HEK293 (cell line): ENCODE measurements around the gene HEPACAM2.

Experiments
- CTCF ChIA-PET: fragments of 350-600 bp; formaldehyde crosslinking; extraction: SDS; loops from one replicate; lab custom pipeline; 2021; ENCODE audit warnings: antibody characterized with exemption; lab: Yijun Ruan, JAX
- POLR2A ChIA-PET: fragments of 300-600 bp; formaldehyde crosslinking; extraction: SDS; loops from one replicate; lab custom pipeline; 2020; ENCODE audit warnings: antibody characterized with exemption, inconsistent platforms; lab: Yijun Ruan, JAX
- H3K27ac ChIP-seq: fragments of 200-500 bp; sonication (Bioruptor generic); 2 replicates; pipeline ENCODE4 v1.5.1; 2014; ENCODE audit warnings: low read depth, low read length, control low read depth, inconsistent platforms; ENCODE audit errors: extremely low read depth
- H3K36me3 ChIP-seq, 2 experiments: fragments of 200-500 bp in 1 of 2; sonication (Bioruptor generic) in 1 of 2; 1 replicate in 1 of 2; 2 replicates in 1 of 2; pipeline ENCODE4 v1.5.1; 2014 to 2017; ENCODE audit warnings: inconsistent platforms in 2 of 2, low read length in 2 of 2; ENCODE audit not compliant: control insufficient read depth in 2 of 2, insufficient read depth in 1 of 2
- H3K4me1 ChIP-seq: fragments of 200-500 bp; sonication (Bioruptor generic); 2 replicates; pipeline ENCODE4 v1.5.1; 2014; ENCODE audit warnings: mild to moderate bottlenecking, low read length, inconsistent platforms; ENCODE audit not compliant: control insufficient read depth, insufficient read depth
- H3K4me3 ChIP-seq: 2 replicates; pipeline ENCODE4 v1.5.1; 2011; ENCODE audit warnings: low read depth, mild to moderate bottlenecking, control low read depth, low read length, moderate library complexity
- H3K9me3 ChIP-seq: fragments of 200-500 bp; sonication (Bioruptor generic); 2 replicates; pipeline ENCODE4 v1.5.1; 2014; ENCODE audit warnings: low read depth, low read length, inconsistent platforms; ENCODE audit not compliant: control insufficient read depth, insufficient read depth
- GLI2 ChIP-seq: fragments of 450-650 bp; formaldehyde crosslinking; IDR thresholded peaks from 2 replicates; pipeline ENCODE4; 2017; ENCODE audit warnings: missing biosample characterization, missing genetic modification characterization, low read depth, borderline replicate concordance
- KLF16 ChIP-seq: fragments of 450-650 bp; formaldehyde crosslinking; IDR thresholded peaks from 2 replicates; pipeline ENCODE4 v1.5.1; 2017; ENCODE audit warnings: missing biosample characterization, missing genetic modification characterization
- PRDM10 ChIP-seq: fragments of 450-650 bp; formaldehyde crosslinking; IDR thresholded peaks from 2 replicates; pipeline ENCODE4 v1.5.1; 2016; ENCODE audit warnings: missing biosample characterization, missing genetic modification characterization
- YY2 ChIP-seq: fragments of 450-650 bp; formaldehyde crosslinking; IDR thresholded peaks from 2 replicates; pipeline ENCODE4 v1.5.1; 2016; ENCODE audit warnings: missing biosample characterization, missing genetic modification characterization
- ZBTB6 ChIP-seq: fragments of 450-650 bp; formaldehyde crosslinking; IDR thresholded peaks from 2 replicates; pipeline ENCODE4 v1.5.1; 2017; ENCODE audit warnings: missing biosample characterization, missing genetic modification characterization
- ZEB2 ChIP-seq: fragments of 450-650 bp; formaldehyde crosslinking; IDR thresholded peaks from 2 replicates; pipeline ENCODE4 v1.5.1; 2016; ENCODE audit warnings: missing biosample characterization, missing genetic modification characterization
- ZFP3 ChIP-seq: fragments of 450-650 bp; formaldehyde crosslinking; IDR thresholded peaks from 2 replicates; pipeline ENCODE4 v1.5.1; 2016; ENCODE audit warnings: low read depth, missing biosample characterization, missing genetic modification characterization
- ZNF148 ChIP-seq: fragments of 450-650 bp; formaldehyde crosslinking; IDR thresholded peaks from 2 replicates; pipeline ENCODE4 v1.5.0; 2017; ENCODE audit warnings: missing biosample characterization, missing genetic modification characterization, borderline replicate concordance
- ZNF19 ChIP-seq: fragments of 450-650 bp; formaldehyde crosslinking; IDR thresholded peaks from 2 replicates; pipeline ENCODE4; 2016; ENCODE audit warnings: missing biosample characterization, missing genetic modification characterization, low read depth
- ZNF221 ChIP-seq: fragments of 450-650 bp; formaldehyde crosslinking; IDR thresholded peaks from 2 replicates; pipeline ENCODE4 v1.5.1; 2017; ENCODE audit warnings: missing biosample characterization, missing genetic modification characterization, borderline replicate concordance
- ZNF223 ChIP-seq: fragments of 450-650 bp; formaldehyde crosslinking; IDR thresholded peaks from 2 replicates; pipeline ENCODE4 v1.5.1; 2016; ENCODE audit warnings: missing biosample characterization, missing genetic modification characterization
- ZNF266 ChIP-seq: fragments of 450-650 bp; formaldehyde crosslinking; IDR thresholded peaks from 2 replicates; pipeline ENCODE4 v1.5.1; 2016; ENCODE audit warnings: missing biosample characterization, missing genetic modification characterization, low read depth
- ZNF302 ChIP-seq: fragments of 450-650 bp; formaldehyde crosslinking; IDR thresholded peaks from 2 replicates; pipeline ENCODE4 v1.5.1; 2016; ENCODE audit warnings: missing biosample characterization, missing genetic modification characterization, low read depth
- ZNF311 ChIP-seq: fragments of 450-650 bp; formaldehyde crosslinking; IDR thresholded peaks from 2 replicates; pipeline ENCODE4 v1.5.1; 2017; ENCODE audit warnings: missing biosample characterization, missing genetic modification characterization, borderline replicate concordance
- ZNF324 ChIP-seq: fragments of 450-650 bp; formaldehyde crosslinking; IDR thresholded peaks from 2 replicates; pipeline ENCODE4 v1.5.1; 2016; ENCODE audit warnings: missing biosample characterization, missing genetic modification characterization
- ZNF391 ChIP-seq: fragments of 450-650 bp; formaldehyde crosslinking; IDR thresholded peaks from 2 replicates; pipeline ENCODE4 v1.5.1; 2016; ENCODE audit warnings: low read depth, missing biosample characterization, missing genetic modification characterization, borderline replicate concordance
- ZNF48 ChIP-seq: fragments of 450-650 bp; formaldehyde crosslinking; IDR thresholded peaks from 2 replicates; pipeline ENCODE4 v1.5.1; 2016; ENCODE audit warnings: missing biosample characterization, missing genetic modification characterization
- ZNF555 ChIP-seq: fragments of 450-650 bp; formaldehyde crosslinking; conservative IDR thresholded peaks from 2 replicates; pipeline ENCODE4 v1.5.1; 2017; ENCODE audit warnings: missing biosample characterization, mild to moderate bottlenecking, missing genetic modification characterization, inconsistent platforms
- ZNF610 ChIP-seq: fragments of 450-650 bp; formaldehyde crosslinking; IDR thresholded peaks from 2 replicates; pipeline ENCODE4 v1.5.1; 2016; ENCODE audit warnings: missing biosample characterization, missing genetic modification characterization, borderline replicate concordance
- ZNF701 ChIP-seq: fragments of 450-650 bp; formaldehyde crosslinking; IDR thresholded peaks from 2 replicates; pipeline ENCODE4 v1.5.1; 2016; ENCODE audit warnings: missing biosample characterization, missing genetic modification characterization
- ZNF768 ChIP-seq: fragments of 450-650 bp; formaldehyde crosslinking; IDR thresholded peaks from 2 replicates; pipeline ENCODE4 v1.5.1; 2018; ENCODE audit warnings: missing biosample characterization, mild to moderate bottlenecking, missing genetic modification characterization
- ZSCAN30 ChIP-seq: fragments of 450-650 bp; IDR thresholded peaks from 2 replicates; pipeline ENCODE4 v1.5.1; 2018; ENCODE audit warnings: missing biosample characterization, mild to moderate bottlenecking, missing genetic modification characterization, moderate library complexity
- TF ChIP-seq, protein P1 (sequence below): fragments of 450-650 bp; formaldehyde crosslinking; IDR thresholded peaks from 2 replicates; pipeline ENCODE4 v1.5.1; 2016; ENCODE audit warnings: missing biosample characterization, missing genetic modification characterization

Gene HEPACAM2

GRCh38 chr7:93150200-93150835 lies 76.0 kb downstream of the HEPACAM2 start:
- Histone ChIP-seq H3K4me1 (no peaks in the 10 kb centered on the region), H3K9me3 (no peaks in the 10 kb centered on the region), H3K36me3 (no peaks in the 10 kb centered on the region), H3K27ac (no peak overlapping the region), H3K4me3 (no peak overlapping the region)
- POLR2A ChIA-PET, result no interaction called here
- no peak for TF ChIP-seq ZNF768
- no peak for TF ChIP-seq ZNF221 (tag by site-specific recombination)
- no peak for TF ChIP-seq ZNF148 (tag by site-specific recombination)
- CTCF ChIA-PET, result no interaction called here

- H3K9me3 ChIP-seq, result no peaks in the 10 kb centered on the region
- TF ChIP-seq ZNF311 (tag by site-specific recombination) (no peak), ZNF391 (tag by site-specific recombination) (no peak), ZNF701 (tag by site-specific recombination) (no peak), ZNF266 (no peak), ZNF302 (tag by site-specific recombination) (no peak), PRDM10 (no peak), ZSCAN30 (tag by site-specific recombination) (no peak), ZNF48 (tag by site-specific recombination) (no peak), ZNF555 (tag by site-specific recombination) (no peak), ZEB2 (tag by site-specific recombination) (no peak), ZNF610 (tag by site-specific recombination) (no peak), GLI2 (no peak), ZNF19 (tag by site-specific recombination) (no peak), ZNF324 (tag by site-specific recombination) (no peak), KLF16 (tag by site-specific recombination) (no peak), ZNF223 (no peak), ZBTB6 (no peak), YY2 (tag by site-specific recombination) (no peak), ZFP3 (no peak)
- TF ChIP-seq, protein P1, sequence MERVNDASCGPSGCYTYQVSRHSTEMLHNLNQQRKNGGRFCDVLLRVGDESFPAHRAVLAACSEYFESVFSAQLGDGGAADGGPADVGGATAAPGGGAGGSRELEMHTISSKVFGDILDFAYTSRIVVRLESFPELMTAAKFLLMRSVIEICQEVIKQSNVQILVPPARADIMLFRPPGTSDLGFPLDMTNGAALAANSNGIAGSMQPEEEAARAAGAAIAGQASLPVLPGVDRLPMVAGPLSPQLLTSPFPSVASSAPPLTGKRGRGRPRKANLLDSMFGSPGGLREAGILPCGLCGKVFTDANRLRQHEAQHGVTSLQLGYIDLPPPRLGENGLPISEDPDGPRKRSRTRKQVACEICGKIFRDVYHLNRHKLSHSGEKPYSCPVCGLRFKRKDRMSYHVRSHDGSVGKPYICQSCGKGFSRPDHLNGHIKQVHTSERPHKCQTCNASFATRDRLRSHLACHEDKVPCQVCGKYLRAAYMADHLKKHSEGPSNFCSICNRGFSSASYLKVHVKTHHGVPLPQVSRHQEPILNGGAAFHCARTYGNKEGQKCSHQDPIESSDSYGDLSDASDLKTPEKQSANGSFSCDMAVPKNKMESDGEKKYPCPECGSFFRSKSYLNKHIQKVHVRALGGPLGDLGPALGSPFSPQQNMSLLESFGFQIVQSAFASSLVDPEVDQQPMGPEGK (tag by site-specific recombination), result no peak
- TF ChIP-seq, all 188 proteins: peak for 0
- Histone ChIP-seq H3K4me1 (no peaks in the 10 kb centered on the region), H3K4me3 (no peak overlapping the region), H3K27ac (no peak overlapping the region), H3K36me3 (no peaks in the 10 kb centered on the region)
- ChIA-PET CTCF (no interaction called here), POLR2A (no interaction called here)
Measured at GRCh38 chr7:93148727-93149126, 77.5 kb downstream of the HEPACAM2 start.
